HepG2 (cell line): ENCODE measurements around the gene CYP4F22. TPM values are rescaled to one million over a fixed set of nuclear protein-coding genes. Genes with fewer than 3 reads are reported as not detected.

Experiments used
- ATAC-seq: fragments of 200-7000 bp; cut with Tn5 transposase; 3 replicates; pipeline ENCODE4 v1.9.1; 2020; ENCODE audit warnings: mild to moderate bottlenecking, moderate library complexity
- BruUV-seq: library from RNA; stranded (reverse); fragments of 400-500 nt; replicated peaks from 2 replicates; lab custom pipeline; 2021; lab: Mats Ljungman, UMichigan
- CTCF ChIA-PET: fragments of 300-600 bp; formaldehyde crosslinking; extraction: SDS; loops from one replicate; lab custom pipeline; 2021; ENCODE audit warnings: low total read pairs, inconsistent platforms, low intra/inter-chr PET ratio; lab: Yijun Ruan, JAX
- POLR2A ChIA-PET: fragments of 350-600 bp; sonication (Branson Sonifier 250); formaldehyde crosslinking; loops from one replicate; lab custom pipeline; 2020; ENCODE audit warnings: antibody characterized with exemption, inconsistent platforms; lab: Yijun Ruan, JAX
- DNase-seq: peaks from one replicate; pipeline ENCODE4 v3.0.0-alpha.2; 2015; ENCODE audit warnings: low spot score
- FAIRE-seq: peaks from 3 replicates; lab custom pipeline; 2011; peaks lifted over from hg19 to GRCh38; lab: Jason Lieb, UNC
- H2AFZ ChIP-seq: one replicate; pipeline ENCODE4 v1.6.1; 2011; ENCODE audit warnings: low read length, inconsistent platforms
- H3K27ac ChIP-seq: fragments of 300-600 bp; 3 replicates; pipeline ENCODE4 v1.8.0; 2011; ENCODE audit warnings: mixed run types, mild to moderate bottlenecking, mixed read lengths, low read length, inconsistent platforms; ENCODE audit not compliant: insufficient read depth; ENCODE audit errors: extremely low read length
- H3K27me3 ChIP-seq, 2 experiments: fragments of 200-600 bp in 1 of 2; 2 replicates in 1 of 2; 3 replicates in 1 of 2; pipeline versions ENCODE4 v1.6.0 to v1.8.0; 2011; ENCODE audit warnings: low read length in 2 of 2, mild to moderate bottlenecking in 2 of 2, moderate library complexity in 2 of 2, inconsistent platforms in 1 of 2; ENCODE audit not compliant: insufficient read depth in 2 of 2, control insufficient read depth in 1 of 2
- H3K36me3 ChIP-seq, 2 experiments: fragments of 200-600 bp in 1 of 2; replicated peaks in 1 of 2; 2 replicates in 1 of 2; 3 replicates in 1 of 2; pipeline versions ENCODE4 v1.5.1 to v1.8.0; 2011; ENCODE audit warnings: low read length in 2 of 2, inconsistent platforms in 1 of 2; ENCODE audit not compliant: insufficient read depth in 2 of 2, control insufficient read depth in 1 of 2
- H3K4me1 ChIP-seq: 2 replicates; pipeline ENCODE4 v1.5.1; 2012; ENCODE audit warnings: low read length, inconsistent platforms; ENCODE audit not compliant: insufficient read depth
- H3K4me2 ChIP-seq: 2 replicates; pipeline ENCODE4 v1.6.0; 2011; ENCODE audit warnings: low read depth, low read length, inconsistent platforms
- H3K4me3 ChIP-seq, 3 experiments: fragments of 200-600 bp in 1 of 3; sonication (generic), shearing (Covaris generic) in 1 of 3; replicated peaks in 1 of 3; 2 replicates each; pipeline ENCODE4 v1.5.1; 2011 to 2016; ENCODE audit warnings: low read length in 3 of 3, inconsistent platforms in 2 of 3, low read depth in 2 of 3, mild to moderate bottlenecking in 2 of 3, control low read depth in 1 of 3, mixed read lengths in 1 of 3; ENCODE audit not compliant: insufficient read depth in 1 of 3
- H3K79me2 ChIP-seq: one replicate; pipeline ENCODE4 v1.6.1; 2011; ENCODE audit warnings: low read length, inconsistent platforms; ENCODE audit not compliant: insufficient read depth
- H3K9ac ChIP-seq: 2 replicates; pipeline ENCODE4 v1.6.0; 2011; ENCODE audit warnings: mild to moderate bottlenecking, low read depth, low read length, inconsistent platforms; ENCODE audit not compliant: insufficient read depth
- H3K9me3 ChIP-seq: 2 replicates; pipeline ENCODE4 v1.5.1; 2012; ENCODE audit warnings: mild to moderate bottlenecking, low read length
- H4K20me1 ChIP-seq: 2 replicates; pipeline ENCODE4 v1.6.0; 2011; ENCODE audit warnings: inconsistent platforms, mild to moderate bottlenecking, low read length, moderate library complexity; ENCODE audit not compliant: insufficient read depth
- HOXA5 ChIP-seq: sonication (generic); formaldehyde crosslinking; IDR thresholded peaks from 2 replicates; pipeline ENCODE4 v1.4.0; 2020; ENCODE audit warnings: missing genetic modification reagents
- KLF6 ChIP-seq: IDR thresholded peaks from 2 replicates; pipeline ENCODE4 v1.8.0; 2016; ENCODE audit warnings: missing biosample characterization, missing genetic modification reagents
- PLRG1 ChIP-seq: fragments of 450-650 bp; conservative IDR thresholded peaks from 2 replicates; pipeline ENCODE4 v1.6.1; 2016
- PTBP1 ChIP-seq: fragments of 200-400 bp; formaldehyde crosslinking; IDR thresholded peaks from 2 replicates; pipeline ENCODE4 v1.6.1; 2018; ENCODE audit warnings: low read length, low read depth; ENCODE audit not compliant: poor library complexity, severe bottlenecking
- RNF219 ChIP-seq: sonication (generic); formaldehyde crosslinking; IDR thresholded peaks from 2 replicates; pipeline ENCODE4 v1.5.0; 2020; ENCODE audit warnings: mild to moderate bottlenecking, missing genetic modification reagents
- WGBS: methylation state at CpG from one replicate; pipeline ENCODE4 v1.1.6; 2017; ENCODE audit warnings: low lambda C conversion rate; 5-methylcytosine and 5-hydroxymethylcytosine counted together
- in situ Hi-C: cut with HindIII; loops from 2 replicates; pipeline ENCODE4 v1.10.0; 2017; ENCODE audit warnings: low pct_unique_long_range_greater_than_20kb; ENCODE audit not compliant: extremely low pct_ligation_motif_present
- intact Hi-C: fragments of 100-400 bp; cut with micrococcal nuclease; formaldehyde crosslinking; loops from one replicate; pipeline ENCODE4 v1.10.0; 2022; ENCODE audit not compliant: unreplicated experiment
- polyA plus RNA-seq, 8 experiments: library from polyadenylated mRNA; depleted of rRNA in 3 of 8; stranded (reverse) in 7 of 8; unstranded in 1 of 8; fragments of >200 nt; fragmentation: Illumina TruSeq in 4 of 8; extraction: Trizol in 4 of 8; gene quantifications; 2 replicates each; pipeline versions ENCODE4 v1.2.1 to v1.2.3, GENCODE V29; 2011 to 2016; ENCODE audit warnings: low read depth in 4 of 8, missing spikeins in 1 of 8, mixed read lengths in 1 of 8; ENCODE audit not compliant: insufficient read depth in 1 of 8
- total RNA-seq, 5 experiments: library from RNA; depleted of rRNA; stranded (reverse); fragments of >200 nt; fragmentation: Illumina TruSeq; extraction: Trizol; gene quantifications; 2 replicates each; pipeline ENCODE4 v1.2.3, GENCODE V29; 2016; ENCODE audit warnings: low read depth in 1 of 5
- TF ChIP-seq, protein P1 (sequence below): sonication (generic); formaldehyde crosslinking; IDR thresholded peaks from 2 replicates; pipeline ENCODE4 v1.5.0; 2020; ENCODE audit warnings: mild to moderate bottlenecking, missing genetic modification reagents, borderline replicate concordance
- TF ChIP-seq, protein P2 (sequence below): sonication (generic); formaldehyde crosslinking; IDR thresholded peaks from 2 replicates; pipeline ENCODE4 v1.4.0; 2020; ENCODE audit warnings: mild to moderate bottlenecking, missing genetic modification reagents

CYP4F22 gene
- total and polyA plus RNA-seq, 2 of the 13 experiments (the other 11 are each of a cell fraction or from before 2014, with no cell fraction given), result 0.05 TPM; not detected in 1

DNA sequence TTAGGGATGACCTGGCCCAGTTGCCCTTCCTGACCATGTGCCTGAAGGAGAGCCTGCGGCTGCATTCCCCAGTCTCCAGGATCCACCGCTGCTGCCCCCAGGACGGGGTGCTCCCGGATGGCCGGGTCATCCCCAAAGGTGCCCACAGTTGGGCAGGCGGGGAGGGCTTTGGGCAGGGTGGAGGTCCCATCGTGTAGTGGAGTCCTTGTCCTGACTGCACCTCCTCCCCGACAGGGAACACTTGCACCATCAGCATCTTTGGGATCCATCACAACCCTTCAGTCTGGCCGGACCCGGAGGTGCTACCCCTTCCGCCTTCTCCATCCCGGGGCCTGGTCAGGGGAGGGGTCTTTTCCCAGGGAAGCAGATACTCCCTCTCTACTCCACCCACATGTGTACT is 75.0 kb downstream of the CYP4F22 start:
- ChIA-PET CTCF (interaction anchor here (1.8 kb wide), 1 partner anchor 599 kb away, joined by 5 read pairs; no protein-coding TSS in a partner anchor), POLR2A (no interaction called here)
- peaks cover 6% of the 10 kb centered on the region for H3K4me1 ChIP-seq
- H3K9ac ChIP-seq, result no peak overlapping the region
- H3K27ac ChIP-seq, result no peak overlapping the region
- TF ChIP-seq, protein P1, sequence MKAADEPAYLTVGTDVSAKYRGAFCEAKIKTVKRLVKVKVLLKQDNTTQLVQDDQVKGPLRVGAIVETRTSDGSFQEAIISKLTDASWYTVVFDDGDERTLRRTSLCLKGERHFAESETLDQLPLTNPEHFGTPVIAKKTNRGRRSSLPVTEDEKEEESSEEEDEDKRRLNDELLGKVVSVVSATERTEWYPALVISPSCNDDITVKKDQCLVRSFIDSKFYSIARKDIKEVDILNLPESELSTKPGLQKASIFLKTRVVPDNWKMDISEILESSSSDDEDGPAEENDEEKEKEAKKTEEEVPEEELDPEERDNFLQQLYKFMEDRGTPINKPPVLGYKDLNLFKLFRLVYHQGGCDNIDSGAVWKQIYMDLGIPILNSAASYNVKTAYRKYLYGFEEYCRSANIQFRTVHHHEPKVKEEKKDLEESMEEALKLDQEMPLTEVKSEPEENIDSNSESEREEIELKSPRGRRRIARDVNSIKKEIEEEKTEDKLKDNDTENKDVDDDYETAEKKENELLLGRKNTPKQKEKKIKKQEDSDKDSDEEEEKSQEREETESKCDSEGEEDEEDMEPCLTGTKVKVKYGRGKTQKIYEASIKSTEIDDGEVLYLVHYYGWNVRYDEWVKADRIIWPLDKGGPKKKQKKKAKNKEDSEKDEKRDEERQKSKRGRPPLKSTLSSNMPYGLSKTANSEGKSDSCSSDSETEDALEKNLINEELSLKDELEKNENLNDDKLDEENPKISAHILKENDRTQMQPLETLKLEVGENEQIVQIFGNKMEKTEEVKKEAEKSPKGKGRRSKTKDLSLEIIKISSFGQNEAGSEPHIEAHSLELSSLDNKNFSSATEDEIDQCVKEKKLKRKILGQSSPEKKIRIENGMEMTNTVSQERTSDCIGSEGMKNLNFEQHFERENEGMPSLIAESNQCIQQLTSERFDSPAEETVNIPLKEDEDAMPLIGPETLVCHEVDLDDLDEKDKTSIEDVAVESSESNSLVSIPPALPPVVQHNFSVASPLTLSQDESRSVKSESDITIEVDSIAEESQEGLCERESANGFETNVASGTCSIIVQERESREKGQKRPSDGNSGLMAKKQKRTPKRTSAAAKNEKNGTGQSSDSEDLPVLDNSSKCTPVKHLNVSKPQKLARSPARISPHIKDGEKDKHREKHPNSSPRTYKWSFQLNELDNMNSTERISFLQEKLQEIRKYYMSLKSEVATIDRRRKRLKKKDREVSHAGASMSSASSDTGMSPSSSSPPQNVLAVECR (CRISPR knock-in tag), result no peak
- TF ChIP-seq HOXA5 (CRISPR knock-in tag) (no peak), PLRG1 (no peak), PTBP1 (no peak), RNF219 (CRISPR knock-in tag) (no peak), KLF6 (CRISPR knock-in tag) (no peak)
- TF ChIP-seq, protein P2, sequence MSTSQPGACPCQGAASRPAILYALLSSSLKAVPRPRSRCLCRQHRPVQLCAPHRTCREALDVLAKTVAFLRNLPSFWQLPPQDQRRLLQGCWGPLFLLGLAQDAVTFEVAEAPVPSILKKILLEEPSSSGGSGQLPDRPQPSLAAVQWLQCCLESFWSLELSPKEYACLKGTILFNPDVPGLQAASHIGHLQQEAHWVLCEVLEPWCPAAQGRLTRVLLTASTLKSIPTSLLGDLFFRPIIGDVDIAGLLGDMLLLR, result no peak
- no peaks in the 10 kb centered on the region for H3K27me3 ChIP-seq
- DNase-seq (no peak), ATAC-seq (no peak), FAIRE-seq (no peak)
- no peaks in the 10 kb centered on the region for H3K36me3 ChIP-seq
- no TSS peak for BruUV-seq
- no peak overlapping the region for H3K4me3 ChIP-seq
- no peak overlapping the region for H2AFZ ChIP-seq
- H3K4me2 ChIP-seq, result no peak overlapping the region
- H3K9me3 ChIP-seq, result no peaks in the 10 kb centered on the region
- intact Hi-C loops (no loop called here), in situ Hi-C loops (no loop called here)
- no peaks in the 10 kb centered on the region for H4K20me1 ChIP-seq
- no peaks in the 10 kb centered on the region for H3K79me2 ChIP-seq
- 88% methylated on average over 7 of the region's 12 CpGs for WGBS
